HG03066 (cell line): ENCODE results near the gene LGALS12.

Experiments used
- ATAC-seq: cut with Tn5 transposase; IDR thresholded peaks from one replicate; pipeline ENCODE4 v1.9.1; 2021; ENCODE audit warnings: low read depth; ENCODE audit not compliant: unreplicated experiment

The LGALS12 gene, protein sequence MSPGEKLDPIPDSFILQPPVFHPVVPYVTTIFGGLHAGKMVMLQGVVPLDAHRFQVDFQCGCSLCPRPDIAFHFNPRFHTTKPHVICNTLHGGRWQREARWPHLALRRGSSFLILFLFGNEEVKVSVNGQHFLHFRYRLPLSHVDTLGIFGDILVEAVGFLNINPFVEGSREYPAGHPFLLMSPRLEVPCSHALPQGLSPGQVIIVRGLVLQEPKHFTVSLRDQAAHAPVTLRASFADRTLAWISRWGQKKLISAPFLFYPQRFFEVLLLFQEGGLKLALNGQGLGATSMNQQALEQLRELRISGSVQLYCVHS

DNA sequence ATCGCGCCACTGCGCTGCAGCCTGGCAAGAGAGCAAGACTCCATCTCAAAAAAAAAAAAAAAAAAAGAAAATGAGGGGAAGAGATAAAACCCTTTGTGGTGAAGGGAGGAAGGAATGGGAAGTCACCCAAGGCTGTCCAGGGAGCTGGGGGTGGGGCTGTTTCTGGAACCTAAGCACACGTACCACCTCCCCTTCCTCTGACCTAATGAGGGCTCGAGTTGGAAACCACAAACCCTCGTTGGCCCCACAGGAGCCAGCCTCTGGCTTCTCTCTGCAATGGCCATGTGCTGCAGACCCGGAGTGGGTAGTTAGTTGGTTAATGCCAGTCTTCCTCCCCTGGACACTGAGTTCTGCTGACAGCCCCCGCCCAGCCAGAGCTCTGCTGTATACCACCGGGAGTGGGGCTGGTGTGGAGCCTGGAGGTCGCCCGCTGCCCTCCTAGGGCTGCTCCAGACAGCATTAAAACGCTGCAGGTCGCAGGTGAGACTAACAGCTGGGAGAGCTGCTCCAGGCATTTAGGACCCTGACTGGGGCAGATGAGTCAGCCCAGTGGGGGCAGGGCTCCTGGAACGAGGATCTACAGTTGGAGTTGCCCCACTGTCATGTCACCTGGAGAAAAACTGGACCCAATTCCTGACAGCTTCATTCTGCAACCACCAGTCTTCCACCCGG, at the start of gene LGALS12:
Gene LGALS12, plus strand, starts transcription at position 228 of the 672 bp plus-strand sequence. Its CDS starts 375 bp downstream, at position 603.
- no peak for ATAC-seq

DNA sequence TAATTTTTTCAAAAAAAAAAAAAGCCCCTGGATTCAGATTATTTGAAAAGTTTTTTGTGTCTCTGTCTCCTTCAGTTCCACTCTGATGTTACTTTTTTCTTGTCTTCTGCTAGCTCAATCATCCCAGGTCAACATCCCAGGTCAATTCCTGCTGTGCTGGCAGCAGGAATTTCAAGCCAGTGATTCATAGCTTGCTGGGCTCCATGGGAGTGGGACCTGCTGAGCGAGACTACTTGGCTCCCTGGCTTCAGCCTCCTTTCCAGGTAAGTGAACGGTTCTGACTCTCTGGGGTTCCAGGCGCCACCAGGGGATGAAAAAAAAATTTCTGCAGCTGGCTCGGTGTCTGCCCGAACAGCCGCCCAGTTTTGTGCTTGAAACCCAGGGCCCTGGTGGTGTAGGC, 46.3 kb upstream of the LGALS12 start:
- ATAC-seq = no peak

DNA sequence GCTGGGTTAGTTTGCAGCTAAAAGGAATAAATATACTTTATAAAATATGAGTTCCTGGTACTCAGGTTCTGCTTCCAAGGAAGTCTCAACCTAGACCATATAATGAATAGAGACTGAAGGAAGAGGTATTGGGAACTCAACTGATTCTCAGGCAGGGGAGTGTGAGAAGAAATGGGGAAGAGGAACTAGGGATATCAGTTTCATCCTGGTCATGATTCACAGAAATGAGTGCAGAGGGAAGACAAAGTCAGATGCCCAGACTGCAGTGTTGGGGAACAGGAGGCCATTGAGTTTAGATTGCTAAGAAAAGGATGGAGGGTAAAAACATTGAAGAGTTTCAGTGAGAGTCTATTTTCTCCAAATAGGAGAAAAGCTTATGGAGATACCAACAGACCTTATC, 43.7 kb upstream of the LGALS12 start:
- ATAC-seq = no peak

DNA sequence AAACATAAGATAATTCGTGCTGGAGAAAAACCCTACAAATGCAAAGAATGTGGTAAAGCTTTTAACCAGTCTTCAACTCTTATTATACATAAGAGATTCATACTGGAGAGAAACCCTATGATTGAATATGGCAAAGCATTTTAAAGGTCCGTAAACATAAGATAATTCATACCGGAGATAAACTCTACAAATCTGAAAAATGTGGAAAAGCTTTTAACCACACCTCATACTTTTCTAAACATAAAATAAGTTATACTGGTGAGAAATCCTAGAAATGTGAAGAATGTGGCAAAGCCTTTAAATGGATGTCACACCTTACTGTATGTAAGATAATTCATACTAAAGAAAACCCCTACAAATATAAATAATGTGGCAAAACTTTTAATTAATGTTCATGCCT, 35.6 kb upstream of the LGALS12 start:
- ATAC-seq = no peak

DNA sequence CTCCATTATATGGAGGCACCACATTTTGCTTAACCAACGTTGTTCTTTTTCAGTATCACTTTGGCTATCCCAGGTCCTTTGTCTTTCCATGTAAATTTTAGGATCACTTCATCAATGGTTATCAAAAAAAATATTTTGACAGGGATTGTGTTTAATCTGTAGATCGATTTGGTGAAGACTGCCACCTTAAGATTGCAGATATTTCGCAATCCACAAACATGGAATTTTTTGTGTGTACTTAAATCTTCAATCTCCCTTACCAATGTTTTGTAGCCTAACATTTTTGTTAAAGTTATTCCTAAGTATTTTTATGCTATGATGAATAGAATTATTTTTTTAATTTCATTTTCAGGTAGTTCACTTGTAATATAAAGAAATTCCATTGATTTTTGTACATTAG, 33.5 kb upstream of the LGALS12 start:
- ATAC-seq = no peak

DNA sequence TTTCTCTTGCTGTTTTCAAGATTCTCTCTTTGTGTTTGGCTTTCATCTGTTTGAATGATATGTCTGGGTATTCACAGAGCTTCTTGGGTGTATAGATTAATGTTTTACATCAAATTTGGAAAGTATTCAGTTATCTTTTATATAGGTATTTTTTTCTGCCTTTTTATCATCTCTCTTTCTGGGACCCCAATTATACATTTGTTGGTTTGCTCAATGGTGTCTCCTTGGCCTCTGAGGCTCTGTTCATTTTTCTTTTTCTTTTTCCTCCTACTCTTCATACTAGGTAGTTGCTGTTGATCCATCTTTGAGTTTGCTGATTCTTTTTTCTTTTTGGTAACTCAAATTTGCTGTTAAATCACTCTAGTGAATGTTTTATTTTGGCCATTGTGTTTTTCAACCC, 29.3 kb upstream of the LGALS12 start:
- no peak for ATAC-seq

DNA sequence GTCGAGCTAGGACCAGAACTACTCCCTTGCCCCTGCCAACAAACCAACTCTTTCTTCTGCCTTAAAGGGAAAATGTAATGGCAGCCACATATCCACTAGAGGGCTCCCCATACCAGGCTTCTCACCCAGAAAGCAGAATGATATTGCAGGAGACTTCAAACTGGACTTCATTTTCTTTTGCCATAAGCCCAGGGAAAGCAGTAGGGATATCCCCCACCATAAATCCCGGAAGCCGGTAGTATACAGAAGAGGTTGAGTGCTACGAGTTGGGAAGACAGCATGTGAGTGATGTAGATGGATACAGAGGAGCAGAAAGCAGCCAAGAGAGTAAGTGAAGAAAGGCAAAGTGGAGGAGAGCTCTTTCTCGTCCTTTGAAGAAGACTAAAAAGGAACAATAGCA, 27.0 kb upstream of the LGALS12 start:
- ATAC-seq = no peak

DNA sequence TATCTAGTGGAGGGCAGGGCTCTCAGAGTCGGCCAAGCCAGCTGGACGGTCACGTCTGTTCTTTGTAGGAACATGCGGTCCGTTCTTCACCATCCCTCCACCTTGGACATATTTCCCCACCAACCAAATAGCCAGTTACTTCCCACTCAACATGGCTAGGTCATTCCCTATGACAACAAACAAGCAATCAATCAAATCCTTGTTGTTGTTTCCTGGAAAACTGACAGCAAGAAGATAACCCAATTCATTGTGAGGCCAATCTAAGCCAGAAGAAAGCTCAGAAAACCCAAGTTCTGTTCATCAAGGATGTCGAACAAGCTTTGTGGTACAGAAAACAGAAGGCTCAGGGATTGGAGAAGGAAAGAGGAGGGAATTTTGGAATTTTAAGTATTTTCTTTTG, 25.8 kb upstream of the LGALS12 start:
- no peak for ATAC-seq

DNA sequence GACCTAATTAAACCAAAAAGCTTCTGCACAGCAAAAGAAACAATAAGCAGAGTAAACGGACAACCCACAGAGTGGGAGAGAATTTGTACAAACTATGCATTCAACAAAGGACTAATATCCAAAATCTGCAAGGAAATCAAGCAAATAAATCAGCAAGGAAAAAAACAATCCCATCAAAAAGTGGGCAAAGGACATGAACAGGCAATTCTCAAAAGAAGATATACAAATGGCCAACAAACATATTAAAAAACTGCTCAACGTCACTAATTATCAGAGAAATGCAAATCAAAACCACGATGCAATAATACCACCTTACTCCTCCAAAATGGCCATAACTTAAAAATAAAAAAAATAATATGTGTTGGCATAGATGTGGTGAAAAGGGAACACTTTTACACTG, 20.1 kb upstream of the LGALS12 start:
- ATAC-seq = no peak

DNA sequence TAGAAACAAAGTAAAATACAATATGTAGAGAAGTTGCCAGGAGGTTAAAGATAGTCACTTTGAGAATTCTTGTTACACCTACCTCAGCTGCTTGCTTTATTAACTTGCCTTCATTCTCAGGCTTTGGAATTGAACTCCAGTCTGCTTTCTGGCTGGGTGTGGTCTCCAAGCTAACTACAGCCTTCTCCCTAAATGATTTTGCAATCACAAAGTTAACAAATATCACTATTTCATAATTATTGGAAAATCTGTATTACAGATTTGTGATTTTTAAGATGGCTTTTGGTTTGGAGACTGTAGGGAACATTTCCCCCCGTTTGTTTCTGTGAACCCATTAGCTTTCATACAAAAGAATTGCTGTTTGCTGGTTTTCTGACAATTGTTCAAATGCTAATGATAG, 17.1 kb upstream of the LGALS12 start:
- no peak for ATAC-seq

DNA sequence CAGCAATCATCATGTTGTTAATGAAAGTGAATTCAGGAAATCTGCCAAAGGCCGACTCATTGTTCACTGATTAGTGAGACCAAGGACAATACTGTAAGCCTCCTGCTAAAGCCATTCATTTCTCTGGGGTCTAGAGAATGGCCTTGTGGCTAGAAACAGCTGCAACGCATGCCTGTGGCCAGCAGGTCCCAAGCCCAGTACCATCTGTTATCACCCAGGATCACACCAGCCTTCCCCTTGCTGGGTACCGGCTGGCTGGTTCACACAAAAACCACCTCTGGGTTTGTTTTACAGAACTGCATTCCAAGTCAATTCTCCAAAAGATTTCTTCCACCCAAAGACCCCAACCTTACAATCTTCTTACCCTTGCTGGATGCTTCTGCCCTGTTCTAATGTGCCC, 16.0 kb upstream of the LGALS12 start:
- ATAC-seq = no peak

DNA sequence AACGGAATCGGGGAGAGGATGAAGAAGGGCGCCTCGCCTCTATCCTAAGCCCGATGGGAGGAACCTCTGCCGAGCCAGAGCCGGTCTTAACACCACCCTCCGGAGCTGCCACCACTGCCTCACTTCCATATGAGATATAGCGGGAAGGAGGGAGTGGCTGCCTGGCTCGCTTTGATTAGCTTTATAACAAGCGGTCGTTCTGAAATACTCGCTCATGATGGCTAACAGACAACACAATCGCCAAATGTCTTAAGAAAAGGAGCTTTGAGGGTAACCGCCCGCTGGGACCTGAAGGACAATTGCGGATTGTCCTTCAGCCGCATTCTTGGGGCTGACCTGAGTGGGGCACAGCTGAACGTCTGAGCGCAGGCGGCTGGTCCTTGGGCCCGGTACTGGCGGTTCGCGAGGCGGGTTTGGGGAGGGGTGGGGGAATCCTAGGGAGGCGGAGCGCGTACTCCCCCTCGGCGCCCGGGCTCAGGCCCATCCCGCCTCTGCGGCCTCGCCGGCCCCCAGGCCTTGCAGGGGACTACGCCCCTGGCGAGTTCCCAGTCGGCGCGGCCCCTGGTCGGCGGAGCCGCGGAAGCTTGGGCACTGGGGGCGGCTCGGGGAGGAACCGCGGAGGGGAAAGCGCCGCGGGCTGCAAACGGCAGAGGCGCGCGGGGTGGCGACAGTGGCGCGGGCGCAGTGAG, 15.2 kb upstream of the LGALS12 start, which contains the start of gene PLAAT5:
Gene PLAAT5, minus strand, starts transcription at position 617 of the 689 bp plus-strand sequence. Its CDS starts 133 bp downstream, at position 484.
- no peak for ATAC-seq

DNA sequence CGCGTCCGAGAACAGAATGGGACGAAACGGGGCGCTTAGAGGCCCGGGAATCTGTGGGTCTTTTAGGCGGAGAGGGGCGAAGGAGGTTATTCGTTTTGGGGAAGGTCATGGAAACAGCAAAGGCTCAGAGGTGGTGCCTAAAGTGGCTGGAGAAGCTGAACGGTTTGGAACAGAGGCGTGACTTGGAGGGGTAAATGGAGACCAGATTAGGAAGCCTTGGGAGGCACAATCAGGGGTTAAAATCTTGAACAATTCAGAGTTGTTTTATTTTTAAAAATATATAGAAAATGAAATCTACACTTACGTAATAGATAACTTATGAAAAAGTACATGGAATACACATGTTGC, 14.7 kb upstream of the LGALS12 start:
- no peak for ATAC-seq

DNA sequence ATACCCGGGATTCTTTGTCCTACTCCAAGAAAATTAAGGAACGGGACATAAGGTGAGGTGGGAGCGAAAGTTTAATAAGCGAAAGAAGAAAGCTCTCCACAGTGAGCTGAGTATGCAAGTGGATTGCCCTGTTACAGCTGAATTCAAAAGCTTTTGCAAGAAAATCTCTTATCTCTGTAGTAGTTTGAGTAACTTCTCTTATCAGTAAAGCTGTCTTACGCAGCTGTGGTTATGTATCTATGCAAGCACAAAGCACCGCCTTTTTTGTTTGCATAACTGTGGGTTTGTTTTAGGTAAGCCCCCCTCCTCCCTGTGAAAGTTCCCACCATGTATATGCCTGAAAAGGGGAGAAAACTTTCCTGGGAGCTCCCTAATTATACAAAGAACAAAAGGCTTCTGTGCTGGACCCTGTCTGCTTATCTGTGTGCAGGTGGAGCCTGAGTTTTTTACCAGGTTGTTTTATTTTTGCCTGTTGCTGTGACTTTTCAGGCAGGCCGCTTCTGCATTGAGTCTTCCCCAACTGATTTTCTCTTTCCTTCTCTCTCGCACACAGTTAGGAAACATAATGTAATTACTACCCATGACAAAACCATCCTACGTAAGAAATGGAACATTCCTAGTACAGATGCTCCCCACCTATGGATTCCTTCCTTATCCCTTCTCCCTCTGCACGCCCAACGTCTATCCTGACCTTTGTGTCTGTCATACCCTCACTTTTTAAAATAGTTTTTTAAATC, 14.1 kb upstream of the LGALS12 start:
- no peak for ATAC-seq

DNA sequence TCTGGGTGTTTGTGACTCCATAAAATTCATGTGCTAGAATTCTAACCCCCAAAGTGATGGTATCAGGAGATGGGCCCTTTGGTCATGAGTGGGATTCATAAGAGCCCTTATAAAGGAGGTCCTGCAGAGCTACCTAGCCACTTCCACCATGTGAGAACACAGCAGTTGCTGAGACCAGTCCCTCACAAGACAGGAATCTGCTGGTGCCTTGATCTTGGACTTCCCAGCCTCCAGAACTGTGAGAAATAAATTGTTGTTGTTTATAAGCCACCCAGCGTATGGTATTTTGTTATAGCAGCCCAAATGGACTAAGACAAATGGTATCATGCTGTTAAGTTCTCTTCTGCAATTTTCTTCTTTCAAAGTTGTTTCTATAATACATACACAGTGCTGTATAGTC, 13.4 kb upstream of the LGALS12 start:
- no peak for ATAC-seq

DNA sequence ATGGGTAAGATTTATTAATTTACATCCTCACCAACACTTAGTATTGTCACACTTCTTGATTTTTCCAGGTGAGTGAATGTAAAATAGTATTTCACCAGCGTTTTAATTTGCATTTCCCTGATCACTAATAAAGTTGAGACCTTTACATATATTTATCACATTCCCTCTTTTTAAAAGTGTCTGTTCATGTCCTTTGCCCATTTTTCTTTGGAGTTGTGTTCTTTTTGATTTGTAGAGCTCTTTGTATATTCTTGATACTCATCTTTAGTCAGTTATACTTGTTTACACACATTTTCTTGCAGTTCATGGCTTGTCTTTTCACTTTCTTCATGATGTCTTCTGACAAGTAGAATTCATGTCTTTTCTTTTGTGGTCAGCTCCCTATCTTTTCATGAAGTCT, 12.8 kb upstream of the LGALS12 start:
- no peak for ATAC-seq

DNA sequence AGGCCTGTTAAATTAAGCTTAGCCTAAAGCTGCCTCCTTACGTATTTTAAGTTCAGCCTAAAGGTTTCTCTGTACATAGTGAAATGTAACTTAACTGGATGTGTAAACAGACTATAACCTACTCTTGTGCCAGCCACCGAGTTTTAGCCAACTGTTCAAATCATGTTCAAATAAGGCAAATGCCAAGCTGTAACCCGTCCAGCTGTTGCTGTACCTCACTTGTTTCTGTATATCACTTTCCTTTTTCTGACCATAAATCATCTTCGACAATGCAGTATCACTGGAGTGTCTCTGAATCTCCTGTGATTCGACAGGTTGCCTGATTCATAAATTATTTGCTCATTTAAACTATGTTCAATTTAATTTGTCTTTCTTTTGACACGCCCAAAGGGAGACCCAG, 10.9 kb upstream of the LGALS12 start:
- ATAC-seq = no peak

DNA sequence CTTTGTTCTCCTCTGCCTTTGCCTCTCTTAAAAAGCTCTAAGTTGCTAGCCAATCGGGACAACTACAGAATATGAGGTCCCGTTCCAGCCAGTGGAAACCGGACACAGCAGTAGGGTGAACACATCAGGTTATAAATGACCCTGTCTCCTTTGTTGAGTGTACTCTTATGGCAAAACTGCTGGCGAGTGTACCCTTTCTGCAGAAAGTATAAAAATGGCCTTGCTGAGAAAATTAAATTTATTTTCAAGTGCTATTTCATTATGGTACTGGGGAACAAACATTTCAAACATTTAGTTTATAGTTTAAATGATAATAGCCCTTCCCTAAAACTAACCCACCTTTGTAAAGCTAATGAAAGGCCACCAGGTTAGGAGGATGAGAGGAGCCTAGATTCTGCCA, 6.0 kb upstream of the LGALS12 start:
- ATAC-seq = no peak

DNA sequence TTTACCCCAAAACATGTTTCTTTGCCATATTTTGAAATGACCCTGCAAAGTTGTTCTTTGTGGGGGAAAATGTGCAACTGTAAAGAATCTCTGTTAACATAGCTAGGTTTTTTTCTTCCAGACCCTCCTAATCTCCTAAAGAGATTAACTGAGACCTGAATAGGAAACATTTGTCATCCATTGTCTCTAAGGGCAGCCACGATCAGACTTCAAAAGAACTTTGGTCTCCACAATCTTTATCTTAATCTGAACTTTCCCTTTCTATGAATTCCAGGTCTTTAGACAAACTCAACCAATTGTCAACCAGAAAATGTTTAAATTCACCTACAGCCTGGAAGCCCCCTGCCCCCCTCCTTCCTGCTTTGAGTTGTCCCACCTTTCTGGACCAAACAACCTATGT, 4.6 kb upstream of the LGALS12 start:
- no peak for ATAC-seq

DNA sequence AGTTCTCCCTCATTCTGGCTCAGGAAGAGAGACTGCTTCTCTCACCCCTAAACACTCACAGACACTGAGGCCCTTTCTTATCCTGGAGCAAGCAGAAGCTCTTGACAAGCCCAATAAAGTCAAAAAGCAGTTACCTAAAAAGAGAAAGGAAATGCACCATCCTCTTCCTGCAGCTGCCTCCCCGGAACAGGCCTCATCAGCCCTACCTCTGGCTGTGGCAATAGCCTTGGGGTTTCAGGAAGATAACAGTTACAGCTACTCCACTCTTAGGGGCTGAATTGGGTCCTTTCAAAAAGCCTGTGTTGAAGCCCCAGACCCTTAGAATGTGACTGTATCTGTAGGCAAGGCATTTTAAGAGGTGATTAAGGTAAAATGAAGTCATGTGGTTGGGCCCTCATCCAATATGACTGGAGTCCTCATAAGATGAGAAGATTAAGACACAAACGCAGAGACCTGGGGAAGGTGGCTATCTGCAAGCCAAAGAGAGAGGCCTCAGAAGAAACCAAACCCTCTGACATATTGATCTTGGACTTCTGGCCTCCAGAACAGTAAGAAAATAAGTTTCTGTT, 3.5 kb upstream of the LGALS12 start:
- ATAC-seq = no peak

DNA sequence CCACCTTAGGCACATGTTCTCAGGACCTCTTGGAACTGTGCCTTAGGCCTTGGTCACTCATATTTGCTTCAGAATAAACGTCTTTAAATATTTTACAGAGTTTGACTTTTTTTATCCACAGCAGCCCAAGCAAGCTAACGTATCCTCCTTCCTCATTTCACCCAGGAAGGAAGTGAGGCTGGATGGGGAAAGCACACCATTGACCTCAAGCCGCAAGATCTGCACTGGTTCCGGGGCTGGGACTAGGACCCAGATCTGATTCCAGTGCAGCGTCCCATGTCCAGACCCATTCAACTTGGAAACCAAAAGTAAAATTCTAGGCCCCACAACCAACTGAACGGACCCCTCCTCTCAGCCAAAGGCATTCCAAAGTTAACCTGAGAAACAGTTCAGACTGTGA, 2.4 kb upstream of the LGALS12 start:
- no peak for ATAC-seq
